22Rv1 (cell line): Measurements from ENCODE around the gene NUP42.
"Not testable (repeated sequence)": the region's sequence is repeated elsewhere in the genome, so short reads cannot be mapped to it uniquely, and the experiment has no call there.

Experiments used
- H3K27ac ChIP-seq: fragments of 450-650 bp; 2 replicates; pipeline ENCODE4 v1.5.1; 2017
- CTCF ChIP-seq: fragments of 450-650 bp; IDR thresholded peaks from 2 replicates; pipeline ENCODE4 v1.5.1; 2017; ENCODE audit warnings: mild to moderate bottlenecking
- ZFX ChIP-seq: fragments of 450-650 bp; IDR thresholded peaks from 2 replicates; pipeline ENCODE4 v1.6.1; 2017; ENCODE audit warnings: antibody characterized with exemption, borderline replicate concordance

NUP42 gene

GRCh38 chr7:23184709-23185359, 3.0 kb downstream of the NUP42 start:
- no peak for TF ChIP-seq ZFX
- peak; percentile 83 for TF ChIP-seq CTCF
- H3K27ac ChIP-seq: no peak overlapping the region

- no peak for TF ChIP-seq CTCF
- no peak for TF ChIP-seq ZFX
- H3K27ac ChIP-seq: no peak overlapping the region
These were observed 4.1 kb downstream of the NUP42 start for GRCh38 chr7:23185980-23186379.

GRCh38 chr7:23191022-23191421, 9.2 kb downstream of the NUP42 start:
- TF ChIP-seq CTCF (no peak), ZFX (no peak)
- peak overlapping the region; percentile 50 for H3K27ac ChIP-seq

GRCh38 chr7:23193650-23194227, 11.9 kb downstream of the NUP42 start:
- H3K27ac ChIP-seq: not testable (repeated sequence)

- H3K27ac ChIP-seq: no peak overlapping the region
- TF ChIP-seq CTCF: no peak
- no peak for TF ChIP-seq ZFX
These were observed 14.5 kb downstream of the NUP42 start for GRCh38 chr7:23196306-23196705.

- not testable (repeated sequence) for H3K27ac ChIP-seq
These were observed 15.9 kb downstream of the NUP42 start for GRCh38 chr7:23197745-23198144.

GRCh38 chr7:23200331-23200730, 18.5 kb downstream of the NUP42 start:
- no peak for TF ChIP-seq CTCF
- TF ChIP-seq ZFX: no peak

GRCh38 chr7:23204241-23204640, 22.4 kb downstream of the NUP42 start:
- H3K27ac ChIP-seq: no peak overlapping the region
- no peak for TF ChIP-seq CTCF
- TF ChIP-seq ZFX: no peak

More at GRCh38 chr7:23200331-23200730, 18.5 kb downstream of the NUP42 start:
- H3K27ac ChIP-seq: no peak overlapping the region
